ENCODE data around the gene SGF29. TPM values are rescaled to one million over a fixed set of nuclear protein-coding genes. Genes with fewer than 3 reads are reported as not detected.

The SGF29 gene
- total and polyA plus RNA-seq, 4 experiments from 2014 or later, result 53.8 to 86.9 (median 68.8) TPM

DNA sequence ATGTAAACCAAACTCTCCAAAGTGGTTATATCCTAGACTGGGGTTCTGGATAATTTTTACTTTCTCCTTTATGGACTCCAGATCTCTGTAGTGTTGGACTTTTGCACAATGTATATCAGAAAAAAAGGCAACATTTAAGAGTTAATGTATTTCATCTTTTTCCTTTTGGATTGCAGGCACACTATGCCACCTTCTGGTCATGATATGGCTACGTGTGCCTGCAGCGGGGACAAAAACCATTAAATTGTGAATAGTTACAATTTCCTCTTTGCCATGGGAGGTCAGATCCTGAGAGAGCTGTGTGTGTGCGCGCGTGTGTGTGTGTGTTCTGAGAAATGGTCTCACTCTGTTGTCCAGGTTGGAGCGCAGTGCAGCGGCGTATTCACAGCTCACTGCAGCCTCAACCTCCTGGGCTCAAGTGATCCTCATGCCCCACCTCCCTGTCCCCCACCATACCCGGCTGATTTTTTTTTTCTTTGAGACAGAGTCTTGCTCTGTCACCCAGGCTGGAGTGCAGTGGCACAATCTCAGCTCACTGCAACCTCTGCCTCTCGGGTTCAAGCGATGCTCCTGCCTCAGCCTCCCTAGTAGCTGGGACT, 4.3 kb upstream of the SGF29 start:
- H3K4me3 ChIP-seq (ENCODE audit: low read length in 2 of 2), result no peak overlapping the region
- DNase-seq, result peak in 4 of 5 donors; percentile 40 to 56 (median 43)
- Mint-ChIP-seq H3K36me3 (peaks cover 0 to 4% of the 10 kb centered on the region in 2 donors), H3K9me3 (no peaks in the 10 kb centered on the region), H3K27ac (peak overlapping the region in 6 of 7 donors; percentile 5 to 76 (median 56)), H3K27me3 (no peaks in the 10 kb centered on the region), H3K4me1 (peaks cover 9 to 18% (median 12%) of the 10 kb centered on the region in 4 donors), H3K4me3 (peak overlapping the region in 2 of 8 donors; percentile 11 to 26)
- H3K27ac ChIP-seq (ENCODE audit: low read depth, low read length), result no peak overlapping the region
- ChIA-PET POLR2A (ENCODE audit: partially characterized antibody) (interaction anchor here (0.9 to 5.0 kb wide), 4 partner anchors 13 to 57 kb away, joined by 3 to 20 read pairs (median 7); partner anchors contain the start of genes APOBR and CLN3), CTCF (ENCODE audit: partially characterized antibody) (interaction anchor here (0.8 to 4.0 kb wide), 10 partner anchors 9 to 271 kb away, joined by 3 to 20 read pairs (median 5); partner anchors contain the start of genes APOBR and CLN3)
- intact Hi-C loops (cut with micrococcal nuclease), result loop anchor here (1.0 kb wide), 2 partner anchors 55 to 272 kb away; partner anchors contain the start of gene APOBR
- no peaks in the 10 kb centered on the region for H3K27me3 ChIP-seq (ENCODE audit: insufficient read depth, low read length)
- H3K36me3 ChIP-seq (ENCODE audit: insufficient read depth, low read length), result no peaks in the 10 kb centered on the region
- peaks cover 14% of the 10 kb centered on the region for H3K4me1 ChIP-seq (ENCODE audit: insufficient read depth, low read length)
- no peaks in the 10 kb centered on the region for H3K9me3 ChIP-seq (ENCODE audit: control insufficient read depth in 1 of 2, low read length in 2 of 2)

DNA sequence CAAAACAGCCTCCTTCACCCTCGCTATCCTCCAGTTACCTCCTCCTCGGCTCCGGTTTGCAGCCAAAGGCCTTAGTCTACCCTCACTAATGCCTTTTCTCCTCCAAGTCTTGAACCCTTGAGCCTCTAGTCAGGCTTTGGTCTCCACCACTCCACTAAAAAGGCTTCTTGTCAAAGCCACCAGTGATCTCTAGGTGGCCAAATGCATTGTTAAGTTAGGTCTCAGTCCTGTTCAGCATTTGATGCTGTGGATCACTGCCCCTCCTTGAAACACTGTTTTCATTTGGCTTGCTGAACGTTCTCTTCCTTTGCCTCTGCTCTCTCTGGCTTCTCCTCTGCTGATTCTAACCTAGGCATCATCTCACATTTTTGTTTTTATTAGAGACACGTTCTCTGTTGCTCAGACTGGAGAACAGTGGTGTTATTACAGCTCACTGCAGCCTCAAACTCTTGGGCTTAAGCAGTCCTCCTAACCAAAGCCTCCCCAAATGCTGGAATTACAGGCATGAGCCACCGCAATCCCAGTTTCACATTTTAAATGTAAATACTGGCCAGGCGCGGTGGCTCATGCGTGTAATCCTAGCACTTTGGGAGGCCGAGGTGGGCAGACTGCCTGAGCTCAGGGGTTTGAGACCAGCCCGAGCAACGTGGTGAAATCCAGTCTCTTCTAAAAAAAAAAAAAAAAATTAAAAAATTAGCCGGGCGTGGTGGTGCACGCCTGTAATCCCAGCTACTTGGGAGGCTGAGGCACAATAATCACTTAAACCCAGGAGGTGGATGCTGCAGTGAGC, 1.1 kb downstream of the SGF29 start:
- peak overlapping the region; percentile 95 for H3K27ac ChIP-seq (ENCODE audit: low read depth, low read length)

DNA sequence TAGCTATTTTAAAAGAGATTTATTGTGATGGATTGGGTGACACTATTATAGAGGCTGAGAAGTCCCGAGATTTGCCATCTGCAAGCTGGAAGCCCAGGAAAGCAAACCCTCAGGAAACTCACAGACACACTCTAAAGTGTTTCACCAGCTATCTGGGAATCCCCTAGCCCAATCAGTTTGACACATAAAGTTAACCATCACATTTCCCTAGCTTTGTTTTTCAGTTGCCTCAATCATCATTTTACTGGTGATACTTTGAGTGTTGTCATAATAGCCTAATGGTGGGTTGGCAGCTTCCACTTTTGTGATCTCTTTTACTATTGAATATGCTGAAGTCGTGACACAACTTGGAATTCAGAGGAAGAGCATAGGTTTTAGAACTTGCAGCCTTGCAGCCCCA, 1.8 kb downstream of the SGF29 start:
- Histone ChIP-seq H3K27me3 (ENCODE audit: insufficient read depth, low read length) (no peaks in the 10 kb centered on the region), H3K4me3 (ENCODE audit: low read length in 2 of 2) (no peak overlapping the region), H3K36me3 (ENCODE audit: insufficient read depth, low read length) (peaks cover 20% of the 10 kb centered on the region), H3K9me3 (ENCODE audit: control insufficient read depth in 1 of 2, low read length in 2 of 2) (no peaks in the 10 kb centered on the region), H3K4me1 (ENCODE audit: insufficient read depth, low read length) (peaks cover 30% of the 10 kb centered on the region), H3K27ac (ENCODE audit: low read depth, low read length) (no peak overlapping the region)
- no peaks in the 10 kb centered on the region for H3K27me3 Mint-ChIP-seq
- H3K4me3 Mint-ChIP-seq, result peak overlapping the region in 4 of 8 donors; percentile 36 to 69 (median 55)
- peaks cover 20 to 34% of the 10 kb centered on the region in 2 donors for H3K36me3 Mint-ChIP-seq
- no peaks in the 10 kb centered on the region for H3K9me3 Mint-ChIP-seq
- H3K27ac Mint-ChIP-seq, result peak overlapping the region in 4 of 7 donors; percentile 6 to 60 (median 54)
- CTCF ChIA-PET (ENCODE audit: partially characterized antibody), result interaction anchor here (0.9 to 1.5 kb wide), 4 partner anchors 11 to 61 kb away, joined by 3 to 7 read pairs (median 3); no protein-coding TSS in a partner anchor
- DNase-seq, result no peak
- POLR2A ChIA-PET (ENCODE audit: partially characterized antibody), result interaction anchor here (0.5 to 4.2 kb wide), 3 partner anchors 21 to 389 kb away, joined by 5 to 59 read pairs (median 45); partner anchors contain the start of genes APOBR and CLN3
- intact Hi-C loops (cut with micrococcal nuclease), result no loop called here
- H3K4me1 Mint-ChIP-seq, result peaks cover 21 to 50% (median 31%) of the 10 kb centered on the region in 4 donors

More for the DNA sequence above, 1.1 kb downstream of the SGF29 start:
- Histone ChIP-seq H3K9me3 (ENCODE audit: control insufficient read depth in 1 of 2, low read length in 2 of 2) (no peaks in the 10 kb centered on the region), H3K4me3 (ENCODE audit: low read length in 2 of 2) (peak overlapping the region; percentile 48 to 50), H3K27me3 (ENCODE audit: insufficient read depth, low read length) (no peaks in the 10 kb centered on the region), H3K4me1 (ENCODE audit: insufficient read depth, low read length) (peaks cover 30% of the 10 kb centered on the region), H3K36me3 (ENCODE audit: insufficient read depth, low read length) (peaks cover 20% of the 10 kb centered on the region)
- no peak for DNase-seq
- Mint-ChIP-seq H3K27me3 (no peaks in the 10 kb centered on the region), H3K4me3 (peak overlapping the region; percentile 79 to 95 (median 88)), H3K36me3 (peaks cover 19 to 34% of the 10 kb centered on the region in 2 donors), H3K27ac (peak overlapping the region; percentile 68 to 98 (median 93)), H3K9me3 (no peaks in the 10 kb centered on the region), H3K4me1 (peaks cover 21 to 49% (median 31%) of the 10 kb centered on the region in 4 donors)
- POLR2A ChIA-PET (ENCODE audit: partially characterized antibody), result interaction anchor here (0.7 to 4.2 kb wide), 6 partner anchors 14 to 80 kb away, joined by 3 to 59 read pairs (median 5); partner anchors contain the start of genes APOBR and CLN3
- intact Hi-C loops (cut with micrococcal nuclease), result no loop called here
- CTCF ChIA-PET (ENCODE audit: partially characterized antibody), result interaction anchor here (0.9 to 1.5 kb wide), 6 partner anchors 10 to 64 kb away, joined by 3 to 8 read pairs (median 3); partner anchors contain the start of gene APOBR

DNA sequence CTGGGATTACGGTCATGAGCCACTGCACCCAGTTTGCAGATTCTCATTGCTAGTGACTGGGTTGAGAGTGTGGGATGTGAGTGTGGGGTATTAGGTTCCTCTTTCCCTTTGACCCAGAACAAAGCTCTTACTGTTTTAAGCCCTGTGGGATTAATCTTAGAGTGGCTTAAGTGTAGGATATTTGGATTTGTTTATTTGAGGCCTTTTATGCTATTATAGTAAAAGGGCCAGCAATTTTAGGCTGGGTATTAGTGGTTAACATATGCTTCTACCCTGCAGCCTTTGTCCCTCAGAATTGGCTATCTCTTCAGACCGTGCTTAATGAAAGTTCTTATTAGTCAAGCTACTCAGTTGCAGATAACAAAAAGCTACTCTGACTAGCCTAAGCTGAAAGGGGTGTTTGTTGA, 3.2 kb downstream of the SGF29 start:
- Histone ChIP-seq H3K27me3 (ENCODE audit: insufficient read depth, low read length) (no peaks in the 10 kb centered on the region), H3K36me3 (ENCODE audit: insufficient read depth, low read length) (peaks cover 20% of the 10 kb centered on the region), H3K4me1 (ENCODE audit: insufficient read depth, low read length) (peaks cover 30% of the 10 kb centered on the region), H3K27ac (ENCODE audit: low read depth, low read length) (no peak overlapping the region), H3K4me3 (ENCODE audit: low read length in 2 of 2) (no peak overlapping the region), H3K9me3 (ENCODE audit: control insufficient read depth in 1 of 2, low read length in 2 of 2) (no peaks in the 10 kb centered on the region)
- Mint-ChIP-seq H3K36me3 (peaks cover 24 to 37% of the 10 kb centered on the region in 2 donors), H3K9me3 (no peaks in the 10 kb centered on the region), H3K27me3 (no peaks in the 10 kb centered on the region), H3K27ac (no peak overlapping the region), H3K4me1 (peaks cover 23 to 58% (median 32%) of the 10 kb centered on the region in 4 donors), H3K4me3 (peak overlapping the region in 2 of 8 donors; percentile 29 to 31)
- ChIA-PET POLR2A (ENCODE audit: partially characterized antibody) (interaction anchor here (4.1 to 4.2 kb wide), 2 partner anchors 23 to 64 kb away, joined by 45 to 59 read pairs; partner anchors contain the start of genes APOBR and CLN3), CTCF (ENCODE audit: partially characterized antibody) (interaction anchor here (0.7 to 1.2 kb wide), 2 partner anchors 11 to 66 kb away, joined by 3 read pairs; no protein-coding TSS in a partner anchor)
- intact Hi-C loops (cut with micrococcal nuclease), result no loop called here
- no peak for DNase-seq

DNA sequence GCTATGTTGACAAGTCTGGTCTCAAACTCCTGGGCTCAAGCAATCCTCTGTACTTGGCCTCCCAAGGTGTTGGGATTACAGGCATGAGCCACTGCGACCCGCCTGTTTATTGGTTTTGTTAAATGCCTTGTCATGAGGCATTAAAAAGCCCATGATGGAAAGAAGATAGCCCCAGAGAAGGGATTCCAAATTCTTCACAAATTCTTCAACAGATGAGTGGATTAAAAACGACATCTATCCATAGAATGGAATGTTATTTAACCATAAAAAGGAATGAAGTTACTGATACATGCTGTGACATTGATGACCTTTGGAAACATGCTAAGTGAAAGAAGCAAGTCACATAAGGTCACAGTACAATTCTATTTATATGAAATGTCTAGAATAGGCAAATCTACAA, 4.7 kb downstream of the SGF29 start:
- CTCF ChIA-PET (ENCODE audit: partially characterized antibody), result no interaction called here
- H3K27ac ChIP-seq (ENCODE audit: low read depth, low read length), result no peak overlapping the region
- H3K4me1 ChIP-seq (ENCODE audit: insufficient read depth, low read length), result peaks cover 23% of the 10 kb centered on the region
- no peaks in the 10 kb centered on the region for H3K27me3 ChIP-seq (ENCODE audit: insufficient read depth, low read length)
- intact Hi-C loops (cut with micrococcal nuclease), result no loop called here
- no peak overlapping the region for H3K27ac Mint-ChIP-seq
- peaks cover 30 to 41% of the 10 kb centered on the region in 2 donors for H3K36me3 Mint-ChIP-seq
- POLR2A ChIA-PET (ENCODE audit: partially characterized antibody), result no interaction called here
- no peak for DNase-seq
- H3K9me3 Mint-ChIP-seq, result no peaks in the 10 kb centered on the region
- no peak overlapping the region for H3K4me3 ChIP-seq (ENCODE audit: low read length in 2 of 2)
- no peak overlapping the region for H3K4me3 Mint-ChIP-seq
- peaks cover 20% of the 10 kb centered on the region for H3K36me3 ChIP-seq (ENCODE audit: insufficient read depth, low read length)
- no peaks in the 10 kb centered on the region for H3K27me3 Mint-ChIP-seq
- peaks cover 27 to 61% (median 37%) of the 10 kb centered on the region in 4 donors for H3K4me1 Mint-ChIP-seq
- no peaks in the 10 kb centered on the region for H3K9me3 ChIP-seq (ENCODE audit: control insufficient read depth in 1 of 2, low read length in 2 of 2)

DNA sequence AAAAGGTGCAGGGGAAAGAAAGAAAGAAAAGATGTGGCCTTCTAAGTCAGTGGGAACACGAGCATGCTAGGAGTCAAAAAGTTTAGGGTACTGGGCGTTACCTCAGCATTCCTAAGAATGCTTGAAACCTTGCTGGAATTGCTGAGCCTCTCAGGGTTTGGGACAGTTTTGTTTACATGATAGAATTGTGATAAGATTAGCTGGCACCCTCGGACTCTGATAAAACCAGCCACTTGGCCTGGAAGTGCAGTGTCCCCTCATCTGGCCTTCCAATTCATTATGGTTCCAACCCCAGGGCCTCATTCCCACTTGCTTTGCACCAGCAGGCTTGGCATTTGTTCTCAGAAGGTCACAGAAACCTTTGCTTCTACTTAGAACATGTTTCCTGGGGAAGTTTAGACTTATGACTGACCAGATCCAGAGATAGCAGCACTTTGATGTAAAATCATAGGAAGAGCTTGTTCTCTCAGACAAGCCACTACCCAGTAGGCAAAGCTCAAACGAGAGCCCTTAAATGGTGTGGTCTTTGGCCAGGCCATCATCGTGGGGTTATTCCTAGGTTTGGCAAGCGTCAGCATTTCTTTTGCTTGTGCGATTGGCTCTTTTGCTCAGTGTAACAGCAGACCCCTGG, 8.0 kb downstream of the SGF29 start:
- Mint-ChIP-seq H3K36me3 (peaks cover 43 to 49% of the 10 kb centered on the region in 2 donors), H3K27me3 (no peaks in the 10 kb centered on the region), H3K9me3 (peaks cover 0 to 7% (median 2%) of the 10 kb centered on the region in 8 donors), H3K4me3 (no peak overlapping the region), H3K27ac (peak overlapping the region in 3 of 7 donors; percentile 17 to 53 (median 22)), H3K4me1 (peaks cover 18 to 49% (median 26%) of the 10 kb centered on the region in 4 donors)
- H3K4me1 ChIP-seq (ENCODE audit: insufficient read depth, low read length), result peaks cover 5% of the 10 kb centered on the region
- H3K36me3 ChIP-seq (ENCODE audit: insufficient read depth, low read length), result peaks cover 21% of the 10 kb centered on the region
- no peak overlapping the region for H3K4me3 ChIP-seq (ENCODE audit: low read length in 2 of 2)
- DNase-seq, result no peak
- H3K27me3 ChIP-seq (ENCODE audit: insufficient read depth, low read length), result no peaks in the 10 kb centered on the region
- intact Hi-C loops (cut with micrococcal nuclease), result loop anchor here (5.0 kb wide), 1 partner anchor 39 kb away; no protein-coding TSS in a partner anchor
- POLR2A ChIA-PET (ENCODE audit: partially characterized antibody), result no interaction called here
- no peaks in the 10 kb centered on the region for H3K9me3 ChIP-seq (ENCODE audit: control insufficient read depth in 1 of 2, low read length in 2 of 2)
- CTCF ChIA-PET (ENCODE audit: partially characterized antibody), result no interaction called here
- no peak overlapping the region for H3K27ac ChIP-seq (ENCODE audit: low read depth, low read length)
